GM20431 (cell line): ENCODE data around the gene KIF2C.
"Not testable (repeated sequence)": the region's sequence is repeated elsewhere in the genome, so short reads cannot be mapped to it uniquely, and the experiment has no call there.

Experiments
- in situ Hi-C: fragments of 300-500 bp; cut with MseI, MboI; formaldehyde crosslinking; loops from one replicate; pipeline ENCODE4 v1.15.0; 2020; ENCODE audit warnings: low sequenced_read_pairs; ENCODE audit not compliant: unreplicated experiment

The KIF2C gene

DNA sequence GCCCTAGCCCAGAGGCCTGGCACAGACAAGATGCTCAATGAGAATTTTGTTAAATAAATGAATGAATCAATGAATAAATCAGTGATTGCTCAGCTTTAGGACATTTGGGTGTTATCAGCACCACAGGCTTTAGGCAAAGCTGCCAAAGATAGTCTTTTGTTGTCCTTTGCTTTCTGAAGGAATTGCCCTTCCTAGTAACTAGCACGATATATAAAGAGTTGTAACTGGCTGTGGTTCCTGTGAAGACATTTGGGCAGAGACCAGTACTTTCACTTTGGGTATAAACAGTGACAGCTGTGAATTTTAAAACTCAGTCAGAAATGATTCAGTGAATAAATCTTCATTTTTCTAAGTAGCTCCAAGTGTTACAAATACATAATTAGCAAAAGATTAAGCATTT, 22.0 kb upstream of the KIF2C start:
- in situ Hi-C loops, result no loop called here

GRCh38 chr1:44718091-44718490, 21.5 kb upstream of the KIF2C start:
- in situ Hi-C loops, result no loop called here

DNA sequence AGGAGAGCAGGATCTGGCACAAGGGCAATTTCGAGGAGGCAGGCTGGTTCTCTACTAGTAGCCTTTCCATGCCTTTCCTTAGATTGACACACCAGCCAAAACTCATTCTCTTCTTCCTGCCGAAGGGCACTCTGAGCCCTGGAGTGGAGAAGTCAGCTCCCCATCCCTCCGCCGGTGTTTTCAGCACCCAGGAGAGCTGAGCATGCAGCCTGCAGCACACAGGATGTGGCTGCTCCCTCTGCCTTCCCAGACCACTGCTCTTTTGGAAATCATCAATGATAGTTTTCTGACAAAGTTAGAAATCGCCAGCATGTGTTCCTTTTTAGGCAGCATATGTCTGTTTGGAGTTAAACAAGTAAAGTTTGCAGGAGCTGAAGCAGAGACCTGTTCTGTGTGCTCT, 20.3 kb upstream of the KIF2C start:
- in situ Hi-C loops, result no loop called here

DNA sequence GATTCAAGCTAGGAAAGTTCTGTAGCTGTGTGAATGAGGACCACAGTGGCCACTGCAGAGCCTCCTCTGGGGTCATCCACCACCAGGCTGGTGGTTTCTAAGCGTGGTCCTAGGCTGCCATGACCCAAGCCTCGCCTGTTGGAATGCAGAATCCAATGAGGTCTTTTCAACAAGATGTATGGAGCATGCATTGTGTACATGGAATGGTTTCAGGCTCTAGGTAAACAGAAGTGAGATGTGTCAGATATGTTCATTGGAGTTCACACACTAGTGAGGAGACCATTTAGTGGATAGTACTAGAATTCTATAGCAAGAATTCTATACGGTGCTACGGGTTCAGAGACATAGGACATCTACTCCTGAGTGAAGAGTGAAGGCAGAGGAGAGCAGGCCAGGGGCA, 19.4 kb upstream of the KIF2C start:
- in situ Hi-C loops, result no loop called here

DNA sequence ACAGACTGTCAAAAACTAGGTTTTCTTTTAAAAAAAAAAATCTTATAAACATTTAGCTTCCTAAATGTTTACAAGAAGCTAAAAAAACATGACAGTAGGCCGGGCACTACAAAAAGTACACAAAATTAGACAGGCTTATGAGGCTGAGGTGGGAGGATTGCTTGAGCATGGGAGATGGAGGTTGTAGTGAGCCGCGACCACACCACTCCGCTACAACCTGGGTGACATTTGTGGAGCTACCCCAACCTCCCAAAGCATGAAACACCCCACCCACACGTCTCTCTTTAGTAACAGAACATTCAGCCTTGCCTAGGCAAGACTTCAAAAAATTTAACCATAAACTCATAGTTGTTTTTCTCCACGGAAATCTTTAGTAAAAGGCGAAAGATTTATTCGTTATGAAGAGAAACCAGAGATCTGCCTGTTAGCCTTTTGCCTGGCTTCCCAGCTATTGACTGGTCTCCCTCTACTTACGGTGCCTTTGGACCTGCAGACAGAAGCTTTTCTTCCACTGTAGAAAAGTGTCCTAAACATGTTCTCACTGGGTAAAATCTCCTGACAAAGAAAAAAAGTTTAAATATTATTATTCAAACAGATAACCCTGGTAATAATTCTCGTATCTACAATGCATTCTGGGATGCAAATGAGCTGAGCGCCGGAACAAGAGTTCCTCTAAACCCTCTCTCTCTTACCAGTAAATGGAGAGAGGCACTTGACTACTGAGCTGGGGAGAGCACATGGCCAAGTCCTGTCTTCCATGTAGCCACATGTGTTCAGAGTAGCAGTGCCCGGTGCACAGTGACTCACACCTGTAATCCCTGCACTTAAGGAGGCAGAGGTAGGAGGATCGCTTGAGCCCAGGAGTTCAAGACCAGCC, 17.9 kb upstream of the KIF2C start:
- in situ Hi-C loops, result no loop called here

- in situ Hi-C loops, result no loop called here
Measured at GRCh38 chr1:44723064-44723463, 16.6 kb upstream of the KIF2C start.

- in situ Hi-C loops, result no loop called here
Measured at GRCh38 chr1:44723496-44724295, 15.9 kb upstream of the KIF2C start.

DNA sequence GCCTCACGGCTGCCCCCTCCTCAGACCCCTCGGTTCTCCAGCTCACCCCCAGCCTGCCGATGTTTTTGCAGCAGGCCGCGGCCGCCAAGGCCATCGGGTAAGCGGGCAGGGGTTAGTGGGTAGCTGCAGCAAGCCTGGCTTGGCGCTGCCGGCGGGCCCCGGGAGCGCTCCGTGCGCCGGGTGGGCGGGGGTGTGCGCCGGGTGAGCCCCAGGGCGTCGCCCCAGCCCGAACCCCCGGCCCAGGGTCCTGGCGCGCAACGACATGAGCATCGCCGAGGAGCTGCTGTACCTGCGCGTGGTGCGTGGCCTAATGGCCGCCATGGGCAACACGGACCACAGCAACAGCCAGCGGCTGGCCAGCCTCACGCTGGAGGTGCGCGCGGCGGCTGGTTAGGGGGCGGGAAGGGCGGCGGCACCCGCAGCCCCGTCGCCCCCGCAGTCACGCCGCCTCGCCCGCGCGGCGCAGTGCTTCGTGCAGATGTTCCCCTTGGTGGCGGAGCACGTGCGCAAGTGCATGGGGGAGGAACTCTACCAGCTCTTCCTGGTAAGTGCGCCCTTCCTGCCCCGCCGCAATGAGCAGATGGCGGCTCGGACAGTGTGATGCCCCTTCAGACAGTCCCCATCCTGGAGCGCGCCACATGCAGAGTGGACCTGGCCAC, 15.2 kb upstream of the KIF2C start:
- in situ Hi-C loops, result no loop called here

- in situ Hi-C loops, result no loop called here
Measured at GRCh38 chr1:44724955-44725698, 14.5 kb upstream of the KIF2C start.

GRCh38 chr1:44730741-44731512, 8.7 kb upstream of the KIF2C start, which contains the start of gene RNU5D-1:
Gene RNU5D-1, minus strand, starts transcription at chr1:44731170.
- in situ Hi-C loops, result no loop called here

- in situ Hi-C loops, result no loop called here
Measured at GRCh38 chr1:44733365-44733764, 6.3 kb upstream of the KIF2C start.

DNA sequence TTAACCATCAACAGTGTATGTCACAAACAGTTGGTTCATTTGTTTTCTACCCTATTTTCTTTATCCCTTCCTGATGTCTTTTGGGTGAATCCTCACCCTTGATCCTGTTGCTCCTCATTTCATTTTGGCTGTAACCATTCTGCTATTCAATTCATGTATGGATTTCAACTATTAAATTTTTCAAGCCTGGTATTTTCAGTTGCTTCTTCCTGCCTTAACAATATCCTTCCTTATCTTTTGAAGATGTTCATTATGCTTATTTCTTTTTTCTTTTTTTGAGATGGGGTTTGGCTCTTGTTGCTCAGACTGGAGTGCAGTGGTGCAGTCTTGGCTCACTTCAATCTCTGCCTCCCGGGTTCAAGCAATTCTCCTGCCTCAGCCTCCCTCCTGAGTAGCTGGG, 5.9 kb upstream of the KIF2C start:
- in situ Hi-C loops, result no loop called here

DNA sequence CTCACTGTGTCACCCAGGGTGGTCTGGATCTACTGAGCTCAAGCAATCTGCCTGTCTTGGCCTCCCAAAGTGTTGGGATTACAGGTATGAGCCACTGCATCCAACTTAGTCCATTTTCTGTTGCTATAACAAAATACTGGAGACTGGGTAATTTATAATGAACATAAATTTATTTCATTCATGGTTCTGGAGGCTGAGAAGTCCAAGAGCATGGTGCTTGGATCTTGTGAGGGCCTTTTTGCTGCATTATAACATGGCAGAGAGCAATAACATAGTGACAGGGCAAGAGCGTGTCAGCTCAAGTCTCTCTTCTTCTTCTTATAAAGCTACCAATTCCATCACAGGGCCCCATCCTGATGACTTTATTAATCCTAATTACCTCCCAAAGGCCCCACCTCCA, 3.6 kb upstream of the KIF2C start:
- in situ Hi-C loops, result no loop called here

DNA sequence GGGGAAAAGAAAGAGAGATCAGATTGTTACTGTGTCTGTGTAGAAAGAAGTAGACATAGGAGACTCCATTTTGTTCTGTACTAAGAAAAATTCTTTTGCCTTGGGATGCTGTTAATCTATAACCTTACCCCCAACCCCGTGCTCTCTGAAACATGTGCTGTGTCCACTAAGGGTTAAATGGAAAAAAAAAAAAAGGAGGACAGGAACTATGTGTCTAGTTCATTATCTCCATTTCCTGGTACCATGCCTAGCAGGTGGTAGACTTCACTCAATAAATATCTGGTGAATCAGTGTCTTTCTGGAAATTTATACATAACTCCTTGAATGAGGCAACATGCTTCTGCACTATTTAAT, 707 bp upstream of the KIF2C start:
- in situ Hi-C loops, result not testable (repeated sequence)

DNA sequence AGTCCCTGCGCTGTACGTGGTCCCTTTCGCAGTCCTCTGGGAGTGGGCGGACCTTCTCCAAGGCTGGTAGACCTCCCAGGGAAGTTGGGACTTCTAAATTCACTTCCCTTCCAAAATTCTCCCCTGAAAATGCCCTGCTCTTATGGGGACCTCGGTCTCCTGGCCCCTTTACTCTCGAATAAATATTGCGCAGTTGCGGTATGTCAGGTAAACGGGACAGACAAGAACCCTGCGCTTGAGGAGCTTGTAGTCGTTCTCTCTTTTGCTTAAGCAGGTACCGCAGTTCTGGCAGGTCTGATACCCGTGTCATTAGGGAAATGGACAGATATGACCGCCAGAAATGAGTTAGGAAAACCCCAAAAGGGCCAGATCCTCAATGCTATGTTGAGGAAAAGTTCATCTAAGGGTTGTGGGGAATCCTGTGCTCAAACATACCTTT, 561 bp downstream of the KIF2C start:
- in situ Hi-C loops, result no loop called here

DNA sequence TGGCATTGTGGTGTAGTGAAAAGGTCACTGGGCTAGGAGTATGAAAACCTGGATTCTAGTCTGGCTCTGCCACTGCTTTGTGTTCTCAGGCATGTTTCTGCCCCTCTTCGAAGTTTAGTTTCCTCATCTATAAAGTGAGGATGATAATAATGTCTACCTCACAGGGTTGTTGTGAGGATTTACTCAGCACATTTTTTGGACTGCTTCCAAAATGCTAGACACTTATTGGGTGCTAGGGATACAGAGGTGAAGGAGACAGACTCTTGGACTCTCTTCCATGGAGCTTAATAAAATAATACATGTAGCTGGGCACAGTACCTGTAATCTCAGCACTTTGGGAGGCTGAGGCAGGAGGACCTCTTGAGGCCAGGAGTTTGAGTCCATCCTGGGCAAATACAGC, 3.6 kb downstream of the KIF2C start:
- in situ Hi-C loops, result no loop called here

DNA sequence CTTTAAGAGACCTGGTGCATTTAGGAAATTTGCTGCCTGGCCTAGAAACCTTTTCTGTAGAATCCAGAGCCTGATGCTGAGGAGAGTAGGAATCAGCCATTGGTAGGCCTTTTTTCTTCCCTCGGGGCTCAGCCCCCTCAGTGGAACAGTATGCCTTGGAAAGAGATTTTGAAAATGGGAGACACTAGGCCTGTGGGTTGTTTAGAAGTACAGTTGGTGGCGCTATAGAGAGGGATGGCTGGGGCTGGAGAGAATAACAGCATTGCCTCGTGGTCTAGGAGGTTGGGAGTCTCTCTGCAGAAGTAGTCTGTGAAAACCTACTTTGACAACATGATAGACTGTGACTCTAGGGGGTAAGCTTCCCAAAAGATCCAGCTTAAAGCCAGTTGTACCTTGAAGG, 8.2 kb downstream of the KIF2C start:
- in situ Hi-C loops, result no loop called here

GRCh38 chr1:44757420-44757819, 17.8 kb downstream of the KIF2C start:
- in situ Hi-C loops, result no loop called here

- in situ Hi-C loops, result no loop called here
Measured at GRCh38 chr1:44759077-44759476, 19.4 kb downstream of the KIF2C start.
